Neural cell (in vitro differentiated cells): ENCODE measurements around the gene LBH. TPM values are rescaled to one million over a fixed set of nuclear protein-coding genes. Genes with fewer than 3 reads are reported as not detected.

Experiments used
- H2AFZ ChIP-seq: fragments of 200-600, 300-800 bp; sonication (generic), shearing (Covaris generic); 2 replicates; pipeline ENCODE4 v1.6.0; 2014; ENCODE audit warnings: low read depth, mild to moderate bottlenecking, antibody characterized with exemption, low read length, moderate library complexity
- H3F3A ChIP-seq: fragments of 200-600 bp; shearing (Covaris generic); 2 replicates; pipeline ENCODE4 v1.6.1; 2016; ENCODE audit warnings: mild to moderate bottlenecking, moderate library complexity, mixed read lengths, antibody characterized with exemption, low read length; ENCODE audit not compliant: insufficient read depth, poor library complexity, severe bottlenecking
- H3K27ac ChIP-seq: fragments of 200-600, 300-800 bp; sonication (generic), shearing (Covaris generic); 2 replicates; pipeline ENCODE4 v1.5.1; 2014; ENCODE audit warnings: mild to moderate bottlenecking, low read length, moderate library complexity
- H3K27me3 ChIP-seq: fragments of 300-800, 200-600 bp; sonication (generic), shearing (Covaris generic); 2 replicates; pipeline ENCODE4 v1.6.0; 2014; ENCODE audit warnings: mild to moderate bottlenecking, low read depth, low read length, moderate library complexity; ENCODE audit not compliant: insufficient read depth
- H3K36me3 ChIP-seq: fragments of 300-800, 200-600 bp; sonication (generic), shearing (Covaris generic); 2 replicates; pipeline ENCODE4 v1.5.1; 2014; ENCODE audit warnings: mild to moderate bottlenecking, antibody characterized with exemption, low read length, moderate library complexity; ENCODE audit not compliant: insufficient read depth
- H3K4me2 ChIP-seq: fragments of 300-800, 200-600 bp; sonication (generic), shearing (Covaris generic); 2 replicates; pipeline ENCODE4 v1.6.0; 2014; ENCODE audit warnings: mild to moderate bottlenecking, low read length
- H3K4me3 ChIP-seq: fragments of 300-800, 200-600 bp; sonication (generic), shearing (Covaris generic); 2 replicates; pipeline ENCODE4 v1.5.1; 2014; ENCODE audit warnings: mild to moderate bottlenecking, low read length, moderate library complexity
- H3K79me2 ChIP-seq: fragments of 200-600 bp; shearing (Covaris generic); replicated peaks from 2 replicates; pipeline ENCODE4 v1.6.0; 2014; ENCODE audit warnings: mild to moderate bottlenecking, low read length, moderate library complexity; ENCODE audit not compliant: insufficient read depth
- H3K9ac ChIP-seq: fragments of 300-800, 200-600 bp; sonication (generic), shearing (Covaris generic); 2 replicates; pipeline ENCODE4 v1.6.1; 2016; ENCODE audit warnings: mild to moderate bottlenecking, low read length, mixed read lengths
- H3K9me2 ChIP-seq: fragments of 200-600 bp; shearing (Covaris generic); 2 replicates; pipeline ENCODE4 v1.6.1; 2016; ENCODE audit warnings: mild to moderate bottlenecking, low read length, mixed read lengths; ENCODE audit not compliant: insufficient read depth
- H3K9me3 ChIP-seq: fragments of 200-600, 300-800 bp; sonication (generic), shearing (Covaris generic); 2 replicates; pipeline ENCODE4 v1.6.1; 2016; ENCODE audit warnings: mild to moderate bottlenecking, mixed run types, low read length, moderate library complexity, mixed read lengths
- H4K20me1 ChIP-seq: fragments of 200-600 bp; shearing (Covaris generic); 2 replicates; pipeline ENCODE4 v1.6.1; 2016; ENCODE audit warnings: mild to moderate bottlenecking, mixed run types; ENCODE audit not compliant: insufficient read depth
- EP300 ChIP-seq: fragments of 450-650 bp; conservative IDR thresholded peaks from 2 replicates; pipeline ENCODE4 v1.6.1; 2014; ENCODE audit warnings: antibody characterized with exemption, mild to moderate bottlenecking, moderate library complexity; ENCODE audit not compliant: poor library complexity, severe bottlenecking
- EZH2 ChIP-seq: fragments of 200-600, 300-800 bp; shearing (Covaris generic), sonication (generic); IDR thresholded peaks from 2 replicates; pipeline ENCODE4 v1.6.1; 2014; ENCODE audit warnings: antibody characterized with exemption, low read length, borderline replicate concordance, mild to moderate bottlenecking; ENCODE audit not compliant: insufficient read depth, poor library complexity, severe bottlenecking
- MXI1 ChIP-seq: fragments of 450-650 bp; conservative IDR thresholded peaks from 2 replicates; pipeline ENCODE4 v1.6.1; 2014; ENCODE audit warnings: antibody characterized with exemption, mild to moderate bottlenecking; ENCODE audit not compliant: poor library complexity, severe bottlenecking
- POLR2AphosphoS5 ChIP-seq: IDR thresholded peaks from 2 replicates; pipeline ENCODE4 v1.6.1; 2012
- RAD21 ChIP-seq: fragments of 450-650 bp; conservative IDR thresholded peaks from 2 replicates; pipeline ENCODE4 v1.6.1; 2014; ENCODE audit warnings: antibody characterized with exemption, mild to moderate bottlenecking, moderate library complexity
- SMC3 ChIP-seq: fragments of 450-650 bp; conservative IDR thresholded peaks from 2 replicates; pipeline ENCODE4 v1.6.1; 2014; ENCODE audit warnings: antibody characterized with exemption, mild to moderate bottlenecking, moderate library complexity; ENCODE audit not compliant: poor library complexity
- TAF1 ChIP-seq: IDR thresholded peaks from 2 replicates; pipeline ENCODE4 v1.6.1; 2012; ENCODE audit warnings: low read depth
- polyA plus RNA-seq: library from polyadenylated mRNA; depleted of rRNA; stranded (reverse); fragments of >200 nt; gene quantifications from 2 replicates; pipeline ENCODE4 v1.2.3, GENCODE V29; 2014
- TF ChIP-seq, protein P1 (sequence below): fragments of 450-650 bp; IDR thresholded peaks from 2 replicates; pipeline ENCODE4 v1.5.1; 2014; ENCODE audit warnings: antibody characterized with exemption, mild to moderate bottlenecking, moderate library complexity; ENCODE audit not compliant: poor library complexity, severe bottlenecking
- TF ChIP-seq, protein P2 (sequence below): IDR thresholded peaks from 2 replicates; pipeline ENCODE4 v1.6.1; 2012; ENCODE audit warnings: borderline replicate concordance

The LBH gene
- polyA plus RNA-seq, 1 donor from 2014 or later: 345 TPM

DNA sequence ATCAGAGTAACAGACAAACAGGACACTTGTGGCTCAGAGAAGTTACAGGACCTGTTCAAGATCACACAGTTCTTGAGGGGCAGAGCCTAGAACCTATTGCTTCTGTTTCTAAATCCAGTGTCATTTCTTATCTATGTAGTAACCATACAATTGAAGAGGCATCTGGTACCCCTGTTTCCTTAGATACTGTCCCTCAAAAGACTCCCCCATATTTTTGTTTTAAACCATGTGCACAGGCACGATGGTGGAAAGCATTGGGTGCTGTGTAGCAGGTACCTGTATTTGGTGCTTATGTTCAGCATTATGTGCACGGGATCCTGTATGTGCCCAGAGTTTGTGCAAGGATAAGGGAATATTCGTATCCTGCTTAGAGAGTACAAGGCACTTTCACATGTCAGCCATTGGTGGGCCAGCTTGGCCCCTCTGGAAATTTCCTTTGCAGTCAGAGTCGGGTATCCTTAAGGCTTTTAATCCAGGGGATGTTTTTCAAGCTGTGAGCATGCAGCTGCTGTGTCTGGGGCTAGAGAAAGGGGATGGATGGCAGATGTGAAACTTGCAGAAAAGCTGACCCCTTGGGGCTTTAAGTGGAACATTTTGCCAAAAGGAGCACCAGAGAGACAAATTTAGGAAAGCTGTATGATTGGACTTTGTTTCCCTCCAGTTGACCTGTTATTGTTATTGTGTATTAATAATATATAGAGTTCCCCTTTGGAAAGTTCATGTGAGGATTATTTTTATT, 2.1 kb downstream of the LBH start:
- Histone ChIP-seq H3K79me2 (peaks cover 62% of the 10 kb centered on the region), H3K4me3 (peak overlapping the region; percentile 87), H3K9ac (peak overlapping the region; percentile 100), H3K27me3 (no peaks in the 10 kb centered on the region), H3K9me2 (no peaks in the 10 kb centered on the region), H4K20me1 (peaks cover 45% of the 10 kb centered on the region), H3K4me2 (peak overlapping the region; percentile 96), H3F3A (no peaks in the 10 kb centered on the region), H3K27ac (peak overlapping the region; percentile 100), H3K36me3 (peaks cover 10% of the 10 kb centered on the region), H2AFZ (no peak overlapping the region), H3K9me3 (no peaks in the 10 kb centered on the region)
- TF ChIP-seq, protein P1, sequence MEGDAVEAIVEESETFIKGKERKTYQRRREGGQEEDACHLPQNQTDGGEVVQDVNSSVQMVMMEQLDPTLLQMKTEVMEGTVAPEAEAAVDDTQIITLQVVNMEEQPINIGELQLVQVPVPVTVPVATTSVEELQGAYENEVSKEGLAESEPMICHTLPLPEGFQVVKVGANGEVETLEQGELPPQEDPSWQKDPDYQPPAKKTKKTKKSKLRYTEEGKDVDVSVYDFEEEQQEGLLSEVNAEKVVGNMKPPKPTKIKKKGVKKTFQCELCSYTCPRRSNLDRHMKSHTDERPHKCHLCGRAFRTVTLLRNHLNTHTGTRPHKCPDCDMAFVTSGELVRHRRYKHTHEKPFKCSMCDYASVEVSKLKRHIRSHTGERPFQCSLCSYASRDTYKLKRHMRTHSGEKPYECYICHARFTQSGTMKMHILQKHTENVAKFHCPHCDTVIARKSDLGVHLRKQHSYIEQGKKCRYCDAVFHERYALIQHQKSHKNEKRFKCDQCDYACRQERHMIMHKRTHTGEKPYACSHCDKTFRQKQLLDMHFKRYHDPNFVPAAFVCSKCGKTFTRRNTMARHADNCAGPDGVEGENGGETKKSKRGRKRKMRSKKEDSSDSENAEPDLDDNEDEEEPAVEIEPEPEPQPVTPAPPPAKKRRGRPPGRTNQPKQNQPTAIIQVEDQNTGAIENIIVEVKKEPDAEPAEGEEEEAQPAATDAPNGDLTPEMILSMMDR: no peak
- TF ChIP-seq, protein P2, sequence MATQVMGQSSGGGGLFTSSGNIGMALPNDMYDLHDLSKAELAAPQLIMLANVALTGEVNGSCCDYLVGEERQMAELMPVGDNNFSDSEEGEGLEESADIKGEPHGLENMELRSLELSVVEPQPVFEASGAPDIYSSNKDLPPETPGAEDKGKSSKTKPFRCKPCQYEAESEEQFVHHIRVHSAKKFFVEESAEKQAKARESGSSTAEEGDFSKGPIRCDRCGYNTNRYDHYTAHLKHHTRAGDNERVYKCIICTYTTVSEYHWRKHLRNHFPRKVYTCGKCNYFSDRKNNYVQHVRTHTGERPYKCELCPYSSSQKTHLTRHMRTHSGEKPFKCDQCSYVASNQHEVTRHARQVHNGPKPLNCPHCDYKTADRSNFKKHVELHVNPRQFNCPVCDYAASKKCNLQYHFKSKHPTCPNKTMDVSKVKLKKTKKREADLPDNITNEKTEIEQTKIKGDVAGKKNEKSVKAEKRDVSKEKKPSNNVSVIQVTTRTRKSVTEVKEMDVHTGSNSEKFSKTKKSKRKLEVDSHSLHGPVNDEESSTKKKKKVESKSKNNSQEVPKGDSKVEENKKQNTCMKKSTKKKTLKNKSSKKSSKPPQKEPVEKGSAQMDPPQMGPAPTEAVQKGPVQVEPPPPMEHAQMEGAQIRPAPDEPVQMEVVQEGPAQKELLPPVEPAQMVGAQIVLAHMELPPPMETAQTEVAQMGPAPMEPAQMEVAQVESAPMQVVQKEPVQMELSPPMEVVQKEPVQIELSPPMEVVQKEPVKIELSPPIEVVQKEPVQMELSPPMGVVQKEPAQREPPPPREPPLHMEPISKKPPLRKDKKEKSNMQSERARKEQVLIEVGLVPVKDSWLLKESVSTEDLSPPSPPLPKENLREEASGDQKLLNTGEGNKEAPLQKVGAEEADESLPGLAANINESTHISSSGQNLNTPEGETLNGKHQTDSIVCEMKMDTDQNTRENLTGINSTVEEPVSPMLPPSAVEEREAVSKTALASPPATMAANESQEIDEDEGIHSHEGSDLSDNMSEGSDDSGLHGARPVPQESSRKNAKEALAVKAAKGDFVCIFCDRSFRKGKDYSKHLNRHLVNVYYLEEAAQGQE: no peak
- no peak for TF ChIP-seq SMC3
- no peak for TF ChIP-seq EZH2
- no peak for TF ChIP-seq MXI1
- TF ChIP-seq TAF1: no peak
- no peak for TF ChIP-seq POLR2AphosphoS5

DNA sequence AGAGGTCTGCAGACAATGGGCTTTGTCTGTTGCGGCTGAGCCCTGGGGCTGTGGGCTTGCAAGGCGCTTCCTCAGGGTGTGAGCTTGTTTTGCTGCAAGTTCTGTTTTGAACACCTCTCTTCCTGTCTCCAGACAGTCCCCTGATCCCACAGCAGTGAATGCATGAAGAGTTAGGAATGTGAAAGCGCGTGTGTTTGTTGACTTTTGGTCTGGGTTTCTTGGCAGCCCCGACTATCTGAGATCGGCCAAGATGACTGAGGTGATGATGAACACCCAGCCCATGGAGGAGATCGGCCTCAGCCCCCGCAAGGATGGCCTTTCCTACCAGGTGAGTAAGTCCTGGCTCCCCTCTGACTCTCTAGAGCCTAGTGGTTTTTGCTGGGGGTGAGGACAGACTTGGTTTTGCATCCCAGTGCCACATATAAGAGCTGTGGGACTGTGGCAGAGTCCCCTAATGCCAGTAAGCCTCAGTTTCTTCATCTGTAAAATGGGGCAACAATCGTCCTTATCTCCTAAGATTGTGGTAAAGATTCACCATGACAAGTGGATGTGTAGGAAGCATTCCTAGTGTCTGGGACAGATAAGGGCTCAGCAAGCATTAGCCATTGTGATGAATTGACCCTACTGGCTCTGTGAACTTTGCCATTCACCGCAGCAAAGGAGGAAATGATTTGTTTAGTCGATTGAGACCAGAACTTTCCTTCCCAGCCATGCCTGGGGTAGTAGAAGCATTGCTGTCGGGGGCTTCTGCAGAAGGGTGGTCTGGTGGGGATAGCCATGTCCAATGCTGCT, 3.0 kb downstream of the LBH start:
- no peak overlapping the region for H2AFZ ChIP-seq
- H3K9me3 ChIP-seq: no peaks in the 10 kb centered on the region
- H3K79me2 ChIP-seq: peaks cover 69% of the 10 kb centered on the region
- peak overlapping the region; percentile 87 for H3K4me3 ChIP-seq
- peaks cover 47% of the 10 kb centered on the region for H4K20me1 ChIP-seq
- H3F3A ChIP-seq: no peaks in the 10 kb centered on the region
- H3K9ac ChIP-seq: peak overlapping the region; percentile 100
- peak overlapping the region; percentile 96 for H3K4me2 ChIP-seq
- H3K9me2 ChIP-seq: no peaks in the 10 kb centered on the region
- peak overlapping the region; percentile 100 for H3K27ac ChIP-seq
- peaks cover 10% of the 10 kb centered on the region for H3K36me3 ChIP-seq
- TF ChIP-seq POLR2AphosphoS5: no peak
- TF ChIP-seq, protein P2: no peak
- TF ChIP-seq, protein P1: no peak
- TF ChIP-seq RAD21: no peak
- TF ChIP-seq EP300: no peak
- no peak for TF ChIP-seq SMC3
- TF ChIP-seq TAF1: no peak
- no peak for TF ChIP-seq EZH2
- TF ChIP-seq MXI1: no peak
- H3K27me3 ChIP-seq: no peaks in the 10 kb centered on the region
